ENCODE measurements around the gene ADM5.

DNA sequence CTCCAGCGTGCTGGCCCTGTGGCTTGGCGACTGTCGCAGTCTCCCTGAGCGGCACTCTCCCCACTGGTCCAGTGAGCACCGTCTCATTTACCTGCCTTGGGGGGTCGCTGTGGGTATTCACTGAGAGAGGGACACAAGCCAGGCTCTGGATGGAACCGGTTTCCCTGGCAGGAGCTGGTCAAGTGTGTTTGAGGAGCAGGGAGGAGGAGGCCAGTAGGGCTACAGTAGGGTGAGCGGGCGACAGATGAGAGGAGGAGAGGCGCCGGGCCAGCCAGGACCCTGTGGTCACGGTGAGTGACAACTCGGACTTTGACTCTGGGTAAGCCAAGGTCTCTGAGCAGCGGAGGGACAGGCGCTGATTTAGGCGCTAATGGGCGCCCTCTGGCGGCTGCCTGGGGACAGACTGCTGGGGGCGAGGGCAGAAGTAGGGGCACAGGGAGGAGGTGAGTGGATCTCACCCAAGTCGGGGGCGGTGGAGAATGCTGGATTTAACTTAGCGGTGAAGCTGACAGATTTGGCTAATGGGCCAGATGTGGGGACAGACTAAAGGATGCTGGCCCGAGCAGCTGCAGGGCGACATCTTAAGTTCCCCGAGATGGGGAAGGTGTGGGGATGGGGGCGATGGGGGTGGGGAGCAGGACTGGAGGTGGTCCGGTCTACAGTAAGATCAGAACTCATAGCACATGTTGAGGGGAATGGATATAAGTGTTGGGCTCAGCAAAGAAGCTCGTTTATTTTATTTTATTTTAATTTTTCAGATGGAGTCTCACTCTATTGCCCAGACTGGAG is 17.1 kb upstream of the ADM5 start:
- no peak for TF ChIP-seq EP300 (IDR thresholded peaks at IDR 0.05)
- TF ChIP-seq POLR2A (IDR thresholded peaks at IDR 0.05) = no peak

All from upper lobe of left lung (tissue), 4 donors.